Endothelial cell of umbilical vein (primary cell): ENCODE results near the gene LRRC72.

Experiments
- EZH2 ChIP-seq: IDR thresholded peaks from 2 replicates; pipeline ENCODE4 v1.6.1; 2012; ENCODE audit warnings: borderline replicate concordance, low read depth, mild to moderate bottlenecking, moderate library complexity, low read length, inconsistent platforms; ENCODE audit not compliant: severe bottlenecking
- FOS ChIP-seq: IDR thresholded peaks from 2 replicates; pipeline ENCODE4 v1.6.1; 2011; ENCODE audit warnings: mild to moderate bottlenecking, low read length, moderate library complexity, borderline replicate concordance; ENCODE audit not compliant: insufficient read depth
- MYC ChIP-seq: IDR thresholded peaks from one replicate; pipeline ENCODE4 v1.6.1; 2011; ENCODE audit warnings: mild to moderate bottlenecking, low read depth, low read length
- POLR2A ChIP-seq: IDR thresholded peaks from 2 replicates; pipeline ENCODE4 v1.6.1; 2012; ENCODE audit warnings: low read depth, mild to moderate bottlenecking, control low read depth, low read length
- TF ChIP-seq, protein P1 (sequence below), 2 donors: IDR thresholded peaks; 1 replicate in 1 of 2; 2 replicates in 1 of 2; pipeline ENCODE4 v1.5.1; 2011; ENCODE audit warnings: low read length in 2 of 2, mild to moderate bottlenecking in 2 of 2, moderate library complexity in 2 of 2, control low read depth in 1 of 2, inconsistent platforms in 1 of 2, low read depth in 1 of 2; ENCODE audit not compliant: insufficient read depth in 1 of 2; ENCODE audit errors: extremely low read depth in 1 of 2
- TF ChIP-seq, protein P2 (sequence below): IDR thresholded peaks from 2 replicates; pipeline ENCODE4 v1.6.1; 2011; ENCODE audit not compliant: insufficient read depth, insufficient read length

DNA sequence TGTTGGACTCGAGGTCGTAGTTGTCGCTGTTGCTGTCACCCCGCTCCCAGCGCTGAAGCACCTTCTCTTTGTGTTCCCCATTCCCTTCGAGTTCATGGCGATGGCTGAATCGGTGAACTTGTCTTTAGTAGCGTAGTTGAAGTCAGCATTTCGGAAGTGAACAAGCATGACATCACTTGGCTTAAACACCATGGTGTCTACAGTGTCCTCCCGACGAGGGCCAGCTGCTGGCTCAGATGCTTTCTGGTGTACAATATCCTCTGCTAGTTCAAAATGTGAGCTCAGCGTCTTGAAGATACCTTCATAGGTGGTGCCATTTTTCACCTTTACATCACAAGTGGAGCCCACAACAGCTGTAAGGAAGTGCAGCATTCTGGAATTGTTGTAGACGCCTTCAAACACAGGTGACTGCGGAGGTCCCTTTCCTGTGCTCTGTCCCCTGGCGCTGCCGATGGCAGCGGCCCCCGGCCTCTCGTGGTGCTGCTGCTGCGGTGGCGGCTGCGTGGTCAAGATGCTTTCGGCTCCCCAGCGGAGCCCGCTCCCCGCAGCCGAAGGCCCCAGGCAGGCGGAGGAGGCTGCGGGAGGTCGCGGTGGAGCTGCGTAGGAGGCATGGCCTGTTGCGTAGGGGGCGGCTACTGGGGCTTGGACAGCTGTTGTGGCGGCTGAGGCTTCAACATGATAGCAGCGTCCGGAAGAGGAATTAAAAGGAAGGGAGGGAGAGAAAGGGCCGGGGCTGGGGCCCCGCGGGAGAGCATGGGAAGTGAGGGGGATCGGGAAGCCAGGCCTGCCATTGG lies 59.7 kb downstream of the LRRC72 start:
- TF ChIP-seq, protein P1, sequence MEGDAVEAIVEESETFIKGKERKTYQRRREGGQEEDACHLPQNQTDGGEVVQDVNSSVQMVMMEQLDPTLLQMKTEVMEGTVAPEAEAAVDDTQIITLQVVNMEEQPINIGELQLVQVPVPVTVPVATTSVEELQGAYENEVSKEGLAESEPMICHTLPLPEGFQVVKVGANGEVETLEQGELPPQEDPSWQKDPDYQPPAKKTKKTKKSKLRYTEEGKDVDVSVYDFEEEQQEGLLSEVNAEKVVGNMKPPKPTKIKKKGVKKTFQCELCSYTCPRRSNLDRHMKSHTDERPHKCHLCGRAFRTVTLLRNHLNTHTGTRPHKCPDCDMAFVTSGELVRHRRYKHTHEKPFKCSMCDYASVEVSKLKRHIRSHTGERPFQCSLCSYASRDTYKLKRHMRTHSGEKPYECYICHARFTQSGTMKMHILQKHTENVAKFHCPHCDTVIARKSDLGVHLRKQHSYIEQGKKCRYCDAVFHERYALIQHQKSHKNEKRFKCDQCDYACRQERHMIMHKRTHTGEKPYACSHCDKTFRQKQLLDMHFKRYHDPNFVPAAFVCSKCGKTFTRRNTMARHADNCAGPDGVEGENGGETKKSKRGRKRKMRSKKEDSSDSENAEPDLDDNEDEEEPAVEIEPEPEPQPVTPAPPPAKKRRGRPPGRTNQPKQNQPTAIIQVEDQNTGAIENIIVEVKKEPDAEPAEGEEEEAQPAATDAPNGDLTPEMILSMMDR (IDR thresholded peaks at IDR 0.05; ENCODE audit: extremely low read depth in 1 of 2, insufficient read depth in 1 of 2, low read depth in 1 of 2, low read length in 2 of 2) = no peak
- TF ChIP-seq MYC (no peak), POLR2A (no peak), EZH2 (no peak), FOS (no peak)
- TF ChIP-seq, protein P2, sequence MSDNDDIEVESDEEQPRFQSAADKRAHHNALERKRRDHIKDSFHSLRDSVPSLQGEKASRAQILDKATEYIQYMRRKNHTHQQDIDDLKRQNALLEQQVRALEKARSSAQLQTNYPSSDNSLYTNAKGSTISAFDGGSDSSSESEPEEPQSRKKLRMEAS = no peak
